Hippocampal formation (tissue), 2 donors: ENCODE results near the gene DCUN1D3.
"Not testable (repeated sequence)": the region's sequence is repeated elsewhere in the genome, so short reads cannot be mapped to it uniquely, and the experiment has no call there.

Experiments used
- DNase-seq, 2 donors: peaks; one replicate each; lab custom pipeline; 2025; lab: John Stamatoyannopoulos, UW

The DCUN1D3 gene, protein sequence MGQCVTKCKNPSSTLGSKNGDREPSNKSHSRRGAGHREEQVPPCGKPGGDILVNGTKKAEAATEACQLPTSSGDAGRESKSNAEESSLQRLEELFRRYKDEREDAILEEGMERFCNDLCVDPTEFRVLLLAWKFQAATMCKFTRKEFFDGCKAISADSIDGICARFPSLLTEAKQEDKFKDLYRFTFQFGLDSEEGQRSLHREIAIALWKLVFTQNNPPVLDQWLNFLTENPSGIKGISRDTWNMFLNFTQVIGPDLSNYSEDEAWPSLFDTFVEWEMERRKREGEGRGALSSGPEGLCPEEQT

DNA sequence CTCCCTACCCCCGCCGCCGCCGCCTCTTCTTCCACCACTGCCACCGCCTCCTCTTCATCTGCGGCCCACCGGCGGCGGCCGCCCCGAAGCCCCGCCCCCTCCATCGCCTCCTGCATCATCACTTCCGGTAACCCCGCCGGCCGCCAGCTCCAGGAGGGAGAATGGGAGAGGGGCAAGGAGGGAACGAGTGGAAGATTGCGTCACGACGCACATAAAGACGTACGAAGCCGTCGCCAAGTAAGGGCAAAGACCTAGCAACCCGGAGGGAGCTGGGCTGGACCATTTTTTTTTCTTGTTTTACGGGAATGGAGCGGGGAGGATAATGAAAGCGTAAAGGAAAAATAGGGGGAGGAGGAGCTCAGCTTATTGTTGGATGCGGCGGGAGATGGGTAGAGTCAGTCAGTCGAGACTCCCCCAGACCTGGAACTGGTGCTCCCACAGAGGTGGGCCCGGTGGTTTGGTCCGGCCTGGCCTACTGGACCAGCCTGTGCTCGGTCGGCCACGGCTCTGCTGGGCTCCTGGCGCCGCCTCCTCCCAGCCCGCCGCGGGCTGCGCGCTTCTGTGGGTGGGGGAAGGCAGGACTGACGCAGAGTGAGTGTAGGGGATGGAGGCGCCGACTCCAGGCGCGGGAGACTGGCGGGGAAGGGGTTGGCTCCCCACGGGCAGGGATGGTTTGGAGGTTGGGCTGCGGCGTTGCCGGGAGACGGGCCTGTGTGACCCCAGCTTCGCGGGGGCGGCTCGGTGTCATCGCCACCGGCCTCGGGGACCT, at the start of gene DCUN1D3, which contains the start of gene LYRM1:
DCUN1D3 (minus strand) TSS at position 60 of the 769 bp plus-strand sequence. CDS start 37,820 bp downstream, outside the sequence.
LYRM1 (plus strand) TSS at position 473 of the 769 bp plus-strand sequence. CDS start 14,785 bp downstream, outside the sequence.
- DNase-seq, result peak; percentile 89 to 98

DNA sequence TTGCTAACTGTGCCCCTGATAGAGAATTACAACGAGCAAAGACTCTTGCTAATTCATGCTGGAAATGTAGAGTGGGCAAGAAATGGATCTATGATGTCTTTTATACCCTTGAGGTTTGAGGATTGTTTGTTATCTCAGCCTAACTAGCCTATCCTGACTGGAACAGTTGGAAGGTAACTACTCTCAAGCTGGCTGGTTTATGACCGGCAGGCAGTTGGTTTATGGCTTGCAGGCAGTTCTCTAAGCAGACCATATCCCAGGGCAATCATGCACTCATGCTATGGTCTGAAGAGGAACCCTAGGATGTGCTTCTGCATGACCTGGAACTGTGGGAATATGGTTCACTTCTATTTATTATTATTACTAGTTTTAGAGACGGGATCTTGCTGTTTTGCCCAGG, 49.5 kb upstream of the DCUN1D3 start:
- DNase-seq, result no peak

DNA sequence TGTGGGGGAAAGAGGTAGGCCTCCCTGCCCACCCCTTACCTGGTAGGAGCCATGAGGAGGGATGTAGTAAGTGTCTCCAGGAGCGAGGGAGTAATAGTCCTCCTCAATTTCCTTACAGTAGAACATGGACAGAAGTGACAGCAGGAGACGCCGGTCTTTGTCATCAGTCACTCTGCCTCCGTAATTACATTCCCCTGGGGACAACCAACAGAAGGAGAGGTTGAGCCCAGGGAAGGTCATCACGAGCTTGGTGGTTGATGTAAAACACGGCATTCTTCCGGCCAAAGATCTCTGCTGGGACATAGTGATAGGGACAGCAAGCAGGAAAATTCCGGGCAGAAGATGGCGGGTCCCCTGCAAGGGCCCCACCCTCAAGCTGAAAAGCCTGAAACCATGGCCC, 48.3 kb upstream of the DCUN1D3 start:
- DNase-seq, result no peak

DNA sequence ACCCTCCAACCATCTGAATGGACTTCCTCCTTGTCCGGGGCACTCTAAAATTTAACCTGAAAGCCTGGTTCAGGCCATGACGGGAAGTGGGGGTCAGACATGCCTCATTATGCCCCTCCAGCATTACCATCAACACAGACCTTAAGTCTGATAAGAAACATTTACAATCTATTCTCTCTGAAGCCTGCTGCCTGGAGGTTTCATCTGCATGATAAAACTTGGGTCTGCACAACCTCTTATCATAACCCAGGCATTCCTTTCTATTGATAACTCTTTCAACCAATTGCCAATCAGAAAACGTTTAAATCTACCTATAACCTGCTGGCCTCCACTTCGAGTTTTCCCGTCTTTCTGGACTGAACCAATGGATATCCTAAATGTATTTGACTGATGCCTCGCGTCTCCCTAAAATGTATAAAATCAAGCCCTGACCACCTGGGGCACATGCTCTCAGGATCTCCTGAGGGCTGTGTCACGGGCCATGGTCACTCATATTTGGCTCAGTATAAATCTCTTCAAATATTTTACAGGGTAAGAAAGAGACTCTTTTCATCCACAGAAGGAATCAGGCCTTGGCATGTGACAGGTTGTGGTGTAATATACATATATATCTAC, 46.0 kb upstream of the DCUN1D3 start:
- no peak for DNase-seq

DNA sequence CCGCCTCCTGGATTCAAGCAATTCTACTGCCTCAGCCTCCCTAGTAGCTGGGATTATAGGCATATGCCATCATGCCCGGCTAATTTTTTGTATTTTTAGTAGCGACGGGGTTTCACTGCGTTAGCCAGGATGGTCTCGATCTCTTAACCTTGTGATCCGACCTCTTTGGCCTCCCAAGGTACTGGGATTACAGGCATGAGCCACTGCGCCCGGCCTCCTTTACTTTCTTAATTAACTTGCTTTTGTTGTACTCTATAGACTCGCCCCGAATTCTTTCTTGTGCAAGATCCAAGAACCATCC, 45.4 kb upstream of the DCUN1D3 start:
- DNase-seq, result not testable (repeated sequence)

DNA sequence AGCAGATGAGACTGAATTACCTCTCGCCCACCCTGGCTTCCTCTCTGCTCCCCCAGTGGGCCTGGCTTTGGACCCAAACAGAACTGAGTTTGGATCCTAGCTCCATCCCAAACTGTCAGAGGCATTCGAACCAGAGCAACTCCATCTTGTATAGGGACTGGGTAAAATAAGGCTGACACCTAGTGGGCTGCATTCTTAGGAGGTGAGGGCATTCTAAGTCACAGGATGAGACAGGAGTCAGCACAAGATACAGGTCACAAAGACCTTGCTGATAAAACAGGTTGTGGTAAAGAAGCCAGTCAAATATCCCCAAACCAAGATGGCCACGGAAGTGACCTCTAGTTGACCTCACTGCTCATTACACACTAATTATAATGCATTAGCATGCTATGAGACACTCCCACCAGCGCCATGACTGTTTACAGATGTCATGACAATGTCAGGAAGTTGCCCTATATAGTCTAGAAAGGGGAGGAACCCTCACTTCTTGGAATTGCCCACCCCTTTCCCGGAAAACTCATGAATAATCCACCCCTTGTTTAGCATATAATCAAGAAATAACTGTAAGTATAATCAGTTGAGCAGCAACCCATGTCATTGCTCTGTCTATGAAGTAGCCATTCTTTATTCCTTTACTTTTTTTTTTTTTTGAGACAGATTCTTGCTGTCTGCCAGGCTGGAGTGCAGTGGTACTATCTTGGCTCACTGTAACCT, 44.9 kb upstream of the DCUN1D3 start:
- DNase-seq, result no peak

DNA sequence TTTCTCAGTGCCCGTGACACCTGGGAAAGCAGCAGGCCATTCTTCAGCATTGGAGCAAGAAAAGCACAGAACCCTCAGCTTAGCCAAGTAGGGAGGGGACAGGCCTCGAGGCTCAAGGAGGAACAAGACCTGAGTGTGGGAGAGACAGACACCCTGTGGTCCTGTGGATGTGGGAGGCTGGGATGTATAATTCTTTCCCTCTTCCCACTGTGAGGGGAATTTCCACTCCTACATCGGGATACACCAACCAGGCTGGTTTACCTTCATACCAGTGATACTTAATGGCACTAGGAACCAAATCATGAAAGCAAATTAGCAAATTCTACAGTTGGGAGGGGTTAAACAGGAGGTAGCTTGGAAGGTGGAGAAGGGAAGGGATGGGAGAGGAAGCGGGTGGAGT, 42.1 kb upstream of the DCUN1D3 start:
- no peak for DNase-seq

DNA sequence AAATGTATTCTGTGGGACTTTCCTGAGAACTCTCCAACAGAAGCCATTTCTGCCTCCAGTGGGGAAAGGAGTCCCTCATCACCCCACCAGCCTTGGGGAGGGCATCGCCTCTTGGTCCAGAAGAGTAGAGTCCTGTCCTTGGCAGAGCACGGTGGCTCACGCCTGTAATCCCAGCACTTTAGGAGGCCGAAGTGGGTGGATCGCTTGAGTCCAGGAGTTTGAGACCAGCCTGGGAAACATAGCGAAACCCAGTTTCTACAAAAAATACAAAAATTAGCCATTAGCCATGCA, 41.4 kb upstream of the DCUN1D3 start:
- DNase-seq, result no peak

DNA sequence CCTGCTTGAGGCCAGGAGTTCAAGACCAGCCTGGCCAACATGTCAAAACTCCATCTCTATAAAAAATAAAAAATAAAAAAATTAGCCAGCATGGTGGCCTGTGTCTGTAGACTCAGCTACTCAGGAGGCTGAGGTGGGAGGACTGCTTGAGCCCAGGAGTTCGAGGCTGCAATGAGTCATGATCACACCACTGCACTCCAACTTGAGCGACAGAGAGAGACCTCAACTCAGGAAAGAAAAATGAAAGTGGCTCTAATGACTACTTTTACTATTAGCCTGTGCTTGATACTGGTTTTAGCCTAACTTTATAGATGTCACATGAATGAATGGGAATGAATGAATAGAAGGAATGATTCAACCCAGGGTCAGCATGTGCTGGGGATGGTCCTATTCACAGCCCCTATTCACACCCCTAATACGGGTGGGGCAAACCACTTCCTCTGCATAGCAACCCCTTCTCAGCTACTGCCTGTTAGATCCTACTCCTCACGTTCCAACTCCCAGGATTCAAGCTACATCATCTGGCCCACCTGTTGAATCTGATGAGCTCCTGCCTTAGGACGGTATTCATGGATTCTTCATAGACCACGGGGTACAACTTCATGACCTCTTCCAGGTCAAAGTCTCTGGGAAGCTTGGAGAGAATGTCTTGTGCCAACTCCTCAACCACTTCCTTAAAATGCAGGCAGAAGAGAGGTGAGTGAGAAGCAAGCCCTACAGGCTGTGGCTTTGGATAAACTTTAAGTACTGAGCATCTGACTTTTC, 40.9 kb upstream of the DCUN1D3 start:
- no peak for DNase-seq

DNA sequence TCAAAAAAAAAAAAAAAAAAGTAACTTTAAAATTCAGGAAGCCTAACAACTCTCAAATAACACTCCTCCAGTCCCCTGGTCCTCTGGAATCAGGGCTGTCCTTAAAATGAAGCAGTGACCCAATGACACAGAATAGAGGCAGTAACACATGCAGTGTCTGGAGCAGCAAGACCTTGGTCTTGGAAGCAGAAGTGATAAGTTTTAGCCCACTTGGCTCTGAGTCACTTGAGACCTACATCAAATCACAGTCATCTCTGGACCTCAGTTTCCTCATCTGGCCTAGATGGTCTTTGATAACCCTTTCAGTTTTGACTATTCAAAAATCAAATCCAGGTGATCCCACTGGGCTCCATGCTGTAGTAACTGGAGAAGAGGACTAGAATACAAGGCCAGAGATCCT, 39.5 kb upstream of the DCUN1D3 start:
- no peak for DNase-seq

DNA sequence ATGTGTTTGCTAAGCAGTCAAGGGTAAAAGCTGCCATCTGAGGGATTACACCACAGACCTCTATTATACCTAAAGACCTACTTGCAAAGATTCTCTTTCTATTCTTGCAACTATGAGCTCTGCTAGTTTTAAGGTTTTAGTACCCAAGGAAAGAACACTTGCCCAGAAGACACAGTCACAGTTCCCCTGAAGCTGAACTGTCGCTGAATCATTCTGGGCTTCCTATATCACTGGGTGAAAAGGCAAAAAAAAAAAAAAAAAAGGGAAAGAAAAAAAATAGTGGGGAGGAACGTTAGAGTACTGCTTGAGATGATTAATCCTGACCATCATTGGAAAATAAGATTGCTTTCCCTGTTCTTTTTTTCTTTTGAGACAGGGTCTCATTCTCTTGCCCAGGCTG, 38.3 kb upstream of the DCUN1D3 start:
- DNase-seq, result no peak

DNA sequence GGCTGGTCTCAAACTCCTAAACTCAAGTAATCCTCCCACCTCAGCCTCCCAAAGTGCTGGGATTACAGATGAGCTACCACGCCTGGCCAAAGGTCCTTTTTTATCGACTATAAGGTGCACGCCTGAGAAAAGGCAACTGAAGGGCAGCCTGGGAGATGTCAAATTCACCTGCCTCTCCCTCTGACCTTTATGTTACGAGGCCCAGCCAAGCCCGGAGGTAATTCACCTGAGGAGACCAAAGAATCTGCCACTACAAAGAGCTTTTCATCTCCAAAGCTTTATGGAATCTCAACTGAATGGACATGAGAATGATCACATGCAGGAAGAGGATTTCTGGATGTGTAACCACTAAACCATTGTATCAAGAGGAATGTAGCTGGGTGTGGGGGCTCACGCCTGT, 37.6 kb upstream of the DCUN1D3 start:
- no peak for DNase-seq

DNA sequence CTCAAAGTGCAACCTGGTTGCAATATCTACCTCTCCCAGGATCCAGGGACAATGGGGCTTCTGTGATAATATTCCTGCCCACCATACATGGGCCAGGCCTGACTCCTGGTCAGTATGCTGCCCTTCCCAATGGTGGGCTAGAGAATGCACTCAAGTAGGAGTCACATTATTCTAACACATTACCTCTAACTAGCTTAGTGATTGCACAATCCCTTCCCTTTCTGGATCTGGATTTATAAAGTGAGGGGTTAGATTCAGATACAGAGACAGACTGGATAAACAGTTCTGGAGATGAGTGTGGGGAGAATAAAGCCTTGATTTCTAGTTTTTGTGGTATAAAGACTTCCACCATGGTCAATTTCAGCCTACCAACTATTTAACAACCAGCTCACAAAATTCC, 33.4 kb upstream of the DCUN1D3 start:
- DNase-seq, result no peak

DNA sequence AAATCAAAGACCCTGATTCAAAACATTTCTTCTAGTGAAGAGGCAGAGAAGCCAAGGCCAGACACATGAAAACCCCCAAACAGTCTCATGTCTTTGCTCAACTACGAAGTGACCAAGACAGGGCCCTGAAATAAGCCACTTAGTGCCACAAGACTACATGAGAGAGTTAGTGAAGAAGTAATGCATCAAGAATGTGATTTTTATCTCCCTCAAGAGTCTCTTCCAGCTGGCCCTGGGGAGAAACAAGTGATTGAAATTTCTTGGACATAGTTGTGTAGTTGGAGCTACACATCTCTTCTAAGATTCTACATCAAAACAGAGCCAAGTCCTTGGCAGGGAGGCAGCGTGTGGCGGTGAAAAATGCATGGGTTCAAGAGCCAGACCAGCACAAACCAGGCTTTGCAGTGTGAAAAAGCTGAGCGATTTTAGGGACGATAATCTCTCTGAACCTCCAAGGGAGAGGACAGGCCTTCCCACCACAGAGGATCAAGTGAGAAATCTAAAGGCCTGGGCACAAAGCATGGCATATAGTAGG, 31.0 kb upstream of the DCUN1D3 start:
- DNase-seq, result no peak

DNA sequence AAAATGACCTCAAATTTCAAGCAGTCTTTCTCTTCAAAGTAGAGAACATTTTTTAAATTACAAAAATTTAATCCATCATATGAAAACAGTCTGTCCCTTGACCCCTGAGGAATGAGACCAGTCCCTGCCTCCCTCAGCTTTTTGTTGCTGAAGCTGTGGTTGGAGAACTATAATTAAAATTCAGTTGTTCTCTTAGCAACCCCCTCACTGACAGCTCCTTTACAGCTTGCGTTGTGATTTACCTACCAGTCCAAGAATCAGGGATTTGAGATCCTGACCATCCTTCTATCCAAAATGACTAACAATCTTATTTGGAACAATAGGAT, 30.2 kb upstream of the DCUN1D3 start:
- no peak for DNase-seq

DNA sequence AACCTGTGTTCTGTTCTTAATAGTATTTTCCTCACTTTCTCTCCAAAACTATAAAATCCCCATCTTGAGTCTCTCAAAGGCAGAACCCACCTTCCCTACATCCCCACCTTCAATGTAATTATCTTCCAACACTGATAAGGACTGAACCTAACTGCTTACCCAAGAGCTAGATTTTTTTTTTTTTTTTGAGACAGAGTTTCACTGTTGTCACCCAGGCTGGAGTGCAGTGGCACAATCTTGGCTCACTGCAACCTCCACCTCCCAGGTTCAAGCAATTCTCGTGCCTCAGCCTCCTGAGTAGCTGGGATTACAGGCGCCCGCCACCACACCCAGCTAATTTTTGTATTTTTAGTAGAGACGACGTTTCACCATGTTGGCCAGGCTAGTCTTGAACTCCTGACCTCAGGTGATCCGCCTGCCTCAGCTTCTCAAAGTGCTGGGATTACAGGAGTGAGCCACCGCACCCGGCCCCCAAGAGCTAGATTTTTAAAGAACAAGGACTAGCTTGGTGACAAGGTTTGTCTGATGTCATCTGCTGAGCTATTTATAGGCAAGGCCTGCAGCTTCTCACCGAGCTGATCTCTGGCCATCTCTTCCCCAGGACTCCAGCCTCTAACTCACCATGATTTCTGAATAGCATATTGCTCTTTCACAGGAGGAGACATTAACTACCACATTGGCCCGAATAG, 29.7 kb upstream of the DCUN1D3 start:
- DNase-seq, result not testable (repeated sequence)

DNA sequence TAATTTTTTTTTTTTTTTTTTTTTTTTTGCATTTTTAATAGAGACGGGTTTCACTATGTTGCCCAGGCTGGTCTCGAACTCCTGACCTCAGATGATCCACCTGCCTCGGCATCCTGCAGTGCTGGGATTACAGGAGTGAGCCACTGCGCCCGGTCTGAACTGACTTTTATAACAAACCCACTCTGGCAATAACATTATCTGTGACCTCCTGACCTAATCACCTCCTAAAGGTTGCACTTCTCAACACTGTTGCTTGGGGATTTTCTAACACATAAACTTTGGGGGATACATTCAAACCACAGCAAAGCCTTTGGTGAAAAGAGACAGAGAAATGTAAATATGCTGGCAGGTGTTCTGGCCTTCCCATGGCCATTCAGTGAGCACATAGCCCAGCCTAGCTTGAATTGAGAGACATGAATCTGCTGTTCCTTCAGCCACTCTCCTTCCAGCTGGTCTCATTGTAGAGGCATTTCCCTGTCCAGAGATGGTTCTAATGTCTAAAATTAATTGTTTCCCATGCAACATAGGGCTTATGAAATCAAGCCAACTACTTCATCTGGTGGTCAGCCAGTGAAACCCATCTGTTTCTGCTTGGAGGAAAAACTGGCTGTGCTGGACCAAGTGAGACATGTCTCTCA, 28.7 kb upstream of the DCUN1D3 start:
- DNase-seq, result no peak

DNA sequence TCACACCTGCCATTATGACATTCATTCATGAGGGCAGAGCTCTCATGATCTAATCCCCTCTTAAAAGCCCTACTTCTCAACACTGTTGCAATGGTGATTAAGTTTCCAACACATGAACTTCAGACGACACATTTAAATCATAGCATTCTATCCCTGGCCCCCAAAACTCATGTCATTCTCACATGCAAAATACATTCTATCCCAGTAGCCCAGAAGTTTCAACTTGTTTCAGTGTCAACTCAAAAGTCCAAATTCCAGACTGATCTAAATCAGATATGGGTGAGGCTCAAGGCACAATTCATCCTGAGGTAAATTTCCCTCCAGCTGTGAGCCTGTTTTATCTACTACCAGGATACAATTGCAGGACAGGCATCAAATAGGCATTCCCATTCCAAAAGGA, 25.6 kb upstream of the DCUN1D3 start:
- DNase-seq, result no peak

DNA sequence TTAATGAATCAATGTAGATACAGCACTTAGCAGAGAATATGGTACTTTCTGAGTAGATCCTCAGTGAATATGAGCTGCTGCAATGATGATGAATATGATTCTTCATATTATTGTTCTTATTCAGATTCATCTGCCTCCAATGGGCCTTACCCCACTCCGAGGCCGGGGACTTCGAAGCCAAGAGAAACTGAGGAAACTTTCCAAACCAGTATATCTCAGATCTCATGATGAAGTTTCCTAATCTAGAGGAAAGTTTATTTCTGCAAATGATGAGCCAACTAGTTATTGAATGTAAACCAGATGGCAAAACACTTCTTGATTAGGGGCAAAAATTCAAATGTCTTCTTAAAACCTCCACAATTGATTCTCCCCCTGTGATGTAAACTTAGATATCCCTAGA, 23.7 kb upstream of the DCUN1D3 start:
- DNase-seq, result no peak

DNA sequence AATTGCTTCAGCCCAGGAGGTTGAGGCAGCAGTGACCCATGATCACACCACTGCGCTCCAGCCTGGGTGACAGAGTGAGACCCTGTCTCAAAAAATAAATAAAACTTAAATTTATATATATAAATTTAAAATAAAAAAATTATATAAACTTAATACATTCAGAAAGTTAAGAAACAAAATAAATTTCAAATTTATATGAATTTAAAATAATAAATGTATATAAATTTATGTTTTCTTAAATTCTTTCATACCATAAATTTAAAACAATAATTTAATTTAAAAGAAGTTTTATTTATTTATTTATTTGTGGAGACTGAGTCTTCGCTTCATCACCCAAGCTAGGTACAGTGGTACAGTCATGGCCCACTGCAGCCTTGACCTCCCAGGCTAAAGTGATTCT, 20.6 kb upstream of the DCUN1D3 start:
- DNase-seq, result no peak

DNA sequence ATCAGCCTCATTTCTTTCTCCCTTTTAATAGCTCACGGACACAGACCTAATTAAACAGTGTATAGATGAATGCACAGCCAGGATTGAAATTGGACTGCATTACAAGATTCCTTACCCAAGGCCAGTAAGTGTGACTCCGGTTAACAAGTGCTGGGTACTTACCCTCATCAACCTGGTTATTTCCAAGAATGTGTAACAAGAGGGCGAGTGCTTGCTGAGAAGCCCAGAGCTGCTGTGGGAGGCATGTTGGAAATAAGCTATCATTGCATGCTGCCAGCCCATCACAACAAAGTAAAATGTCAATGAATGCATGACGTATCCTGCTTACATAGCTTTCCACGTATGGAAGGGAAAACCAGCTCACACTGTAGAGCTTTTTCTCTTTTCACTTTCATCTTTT, 19.9 kb upstream of the DCUN1D3 start:
- no peak for DNase-seq
